Coronary artery (tissue), 2 donors: ENCODE measurements around the gene DMKN.
"Not testable (repeated sequence)": the region's sequence is repeated elsewhere in the genome, so short reads cannot be mapped to it uniquely, and the experiment has no call there.

ENCODE experiments used
- DNase-seq: peaks from one replicate; pipeline ENCODE4 v3.0.0-alpha.2; 2017; ENCODE audit warnings: low spot score
- H3K27ac ChIP-seq, 2 donors: fragments of 200-600 bp; sonication (generic); one replicate each; pipeline ENCODE4 v1.5.1; 2016 to 2019
- H3K4me3 ChIP-seq: fragments of 200-600 bp; sonication (generic); 2 replicates; pipeline ENCODE4 v1.5.1; 2016; ENCODE audit warnings: mild to moderate bottlenecking, moderate library complexity
- CTCF ChIP-seq: fragments of 200-600 bp; sonication (generic); IDR thresholded peaks from one replicate; pipeline ENCODE4 v1.5.1; 2019; ENCODE audit warnings: antibody characterized with exemption

The DMKN gene

GRCh38 chr19:35471946-35472345 is 41.5 kb downstream of the DMKN start:
- no peak for DNase-seq

GRCh38 chr19:35471075-35471474 is 42.4 kb downstream of the DMKN start:
- not testable (repeated sequence) for H3K27ac ChIP-seq, H3K4me3 ChIP-seq, DNase-seq

More at GRCh38 chr19:35471946-35472345, 41.5 kb downstream of the DMKN start:
- H3K4me3 ChIP-seq, result no peak overlapping the region
- no peak overlapping the region for H3K27ac ChIP-seq
- no peak for TF ChIP-seq CTCF

- no peak for TF ChIP-seq CTCF
- no peak for DNase-seq
Measured at GRCh38 chr19:35470128-35470527, 43.3 kb downstream of the DMKN start.

GRCh38 chr19:35468637-35469036 is 44.8 kb downstream of the DMKN start:
- no peak for DNase-seq
- TF ChIP-seq CTCF, result no peak
- Histone ChIP-seq H3K27ac (no peak overlapping the region), H3K4me3 (no peak overlapping the region)

More at GRCh38 chr19:35470128-35470527, 43.3 kb downstream of the DMKN start:
- no peak overlapping the region for H3K4me3 ChIP-seq
- no peak overlapping the region for H3K27ac ChIP-seq

- Histone ChIP-seq H3K27ac (no peak overlapping the region), H3K4me3 (no peak overlapping the region)
- no peak for DNase-seq
- no peak for TF ChIP-seq CTCF
Measured at GRCh38 chr19:35466259-35466658, 47.2 kb downstream of the DMKN start.

- DNase-seq, H3K27ac ChIP-seq, H3K4me3 ChIP-seq: not testable (repeated sequence)
Measured at GRCh38 chr19:35462956-35463355, 50.5 kb downstream of the DMKN start.

GRCh38 chr19:35462476-35462953 is 50.9 kb downstream of the DMKN start:
- Histone ChIP-seq H3K4me3 (no peak overlapping the region), H3K27ac (no peak overlapping the region)
- no peak for DNase-seq
- TF ChIP-seq CTCF, result no peak

GRCh38 chr19:35461788-35462187 is 51.7 kb downstream of the DMKN start:
- not testable (repeated sequence) for H3K4me3 ChIP-seq, H3K27ac ChIP-seq, DNase-seq

GRCh38 chr19:35461060-35461459 is 52.4 kb downstream of the DMKN start:
- DNase-seq, result no peak
- H3K27ac ChIP-seq, result no peak overlapping the region
- TF ChIP-seq CTCF, result no peak

More at GRCh38 chr19:35461060-35461459, 52.4 kb downstream of the DMKN start:
- no peak overlapping the region for H3K4me3 ChIP-seq
